Thyroid gland (tissue), 4 donors: ENCODE data around the gene LMX1B.

ENCODE experiments used
- POLR2A ChIP-seq, 2 donors: fragments of 450-650 bp; IDR thresholded peaks; one replicate each; pipeline ENCODE4 v1.6.1; 2017; ENCODE audit warnings: antibody characterized with exemption in 2 of 2, mild to moderate bottlenecking in 2 of 2, moderate library complexity in 1 of 2
- TF ChIP-seq, protein P1 (sequence below), 6 experiments: fragments of 200-600 bp in 3 of 6; fragments of 450-650 bp in 3 of 6; sonication (generic) in 3 of 6; IDR thresholded peaks; one replicate each; pipeline ENCODE4 v1.5.1; 2016 to 2019; ENCODE audit warnings: antibody characterized with exemption in 6 of 6, mild to moderate bottlenecking in 2 of 6, inconsistent platforms in 1 of 6, moderate library complexity in 1 of 6

DNA sequence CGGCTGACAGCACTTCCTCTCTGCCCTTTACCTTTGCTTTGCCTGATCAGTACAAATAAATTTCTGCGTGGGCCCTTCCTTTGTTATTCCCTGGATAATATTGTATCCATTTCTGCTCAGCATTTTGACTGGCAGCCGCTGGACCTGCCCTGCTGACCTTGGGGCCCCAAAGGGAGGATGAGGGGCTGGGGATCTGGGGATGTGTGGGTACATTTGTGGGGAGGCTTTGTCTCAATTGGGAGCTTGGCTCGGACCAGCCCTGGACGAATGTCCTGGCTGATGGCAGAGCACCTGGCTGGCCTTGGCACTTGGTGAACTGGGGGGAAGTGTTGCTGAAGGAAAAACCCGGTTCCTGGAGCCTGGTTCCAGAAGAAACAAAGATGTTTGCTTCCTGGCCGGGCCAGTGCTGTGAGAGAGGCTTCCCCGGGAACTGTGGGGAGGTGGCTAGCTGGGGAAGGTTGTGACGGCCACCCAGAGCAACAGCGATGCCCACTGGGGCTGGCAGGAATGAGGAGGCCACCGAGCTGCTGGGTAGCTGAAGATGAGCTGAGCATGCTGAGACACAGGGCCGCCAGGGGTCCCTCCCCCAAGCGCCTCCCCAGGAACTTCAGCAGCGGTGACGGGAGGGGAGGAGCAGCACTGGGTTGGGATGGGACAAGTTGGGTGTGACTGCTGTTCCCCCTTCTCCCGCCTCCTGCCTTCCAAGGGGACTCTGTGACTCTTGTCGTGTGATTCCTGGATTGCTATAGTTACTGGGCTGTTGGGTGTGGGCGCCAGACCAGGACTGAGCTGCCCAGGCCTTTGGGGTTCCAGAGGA, 8.4 kb downstream of the LMX1B start:
- TF ChIP-seq POLR2A (IDR thresholded peaks at IDR 0.05): no peak
- TF ChIP-seq, protein P1, sequence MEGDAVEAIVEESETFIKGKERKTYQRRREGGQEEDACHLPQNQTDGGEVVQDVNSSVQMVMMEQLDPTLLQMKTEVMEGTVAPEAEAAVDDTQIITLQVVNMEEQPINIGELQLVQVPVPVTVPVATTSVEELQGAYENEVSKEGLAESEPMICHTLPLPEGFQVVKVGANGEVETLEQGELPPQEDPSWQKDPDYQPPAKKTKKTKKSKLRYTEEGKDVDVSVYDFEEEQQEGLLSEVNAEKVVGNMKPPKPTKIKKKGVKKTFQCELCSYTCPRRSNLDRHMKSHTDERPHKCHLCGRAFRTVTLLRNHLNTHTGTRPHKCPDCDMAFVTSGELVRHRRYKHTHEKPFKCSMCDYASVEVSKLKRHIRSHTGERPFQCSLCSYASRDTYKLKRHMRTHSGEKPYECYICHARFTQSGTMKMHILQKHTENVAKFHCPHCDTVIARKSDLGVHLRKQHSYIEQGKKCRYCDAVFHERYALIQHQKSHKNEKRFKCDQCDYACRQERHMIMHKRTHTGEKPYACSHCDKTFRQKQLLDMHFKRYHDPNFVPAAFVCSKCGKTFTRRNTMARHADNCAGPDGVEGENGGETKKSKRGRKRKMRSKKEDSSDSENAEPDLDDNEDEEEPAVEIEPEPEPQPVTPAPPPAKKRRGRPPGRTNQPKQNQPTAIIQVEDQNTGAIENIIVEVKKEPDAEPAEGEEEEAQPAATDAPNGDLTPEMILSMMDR (IDR thresholded peaks at IDR 0.05): no peak
